ENCODE data around the gene ATP9B. TPM values are rescaled to one million over a fixed set of nuclear protein-coding genes. Genes with fewer than 3 reads are reported as not detected.

Gene ATP9B
- total RNA-seq, 1 donor from 2014 or later, result 12.6 TPM

- Mint-ChIP-seq H3K9me3 (ENCODE audit: unreplicated experiment) (no peaks in the 10 kb centered on the region), H3K4me3 (ENCODE audit: unreplicated experiment) (no peak overlapping the region), H3K4me1 (ENCODE audit: low read depth, unreplicated experiment) (no peaks in the 10 kb centered on the region), H3K27ac (ENCODE audit: unreplicated experiment) (peak overlapping the region; percentile 43), H3K27me3 (ENCODE audit: low read depth, unreplicated experiment) (no peaks in the 10 kb centered on the region), H3K36me3 (ENCODE audit: low read depth, unreplicated experiment) (peaks cover 1% of the 10 kb centered on the region)
- no peak overlapping the region for H3K27ac ChIP-seq (ENCODE audit: low read depth, low read length)
- H3K27me3 ChIP-seq (ENCODE audit: insufficient read depth, low read length), result no peaks in the 10 kb centered on the region
- H3K9me3 ChIP-seq (ENCODE audit: insufficient read depth, low read depth, low read length), result no peaks in the 10 kb centered on the region
- FAIRE-seq (no peak), DNase-seq (ENCODE audit: low read depth) (no peak)
- H4K20me1 ChIP-seq (ENCODE audit: insufficient read depth, low read length), result no peaks in the 10 kb centered on the region
- H3K4me1 ChIP-seq (ENCODE audit: insufficient read depth, low read length), result no peaks in the 10 kb centered on the region
- H3K36me3 ChIP-seq (ENCODE audit: insufficient read depth, low read length), result no peaks in the 10 kb centered on the region
- no peaks in the 10 kb centered on the region for H3K79me2 ChIP-seq (ENCODE audit: insufficient read depth, low read length)
- H2AFZ ChIP-seq (ENCODE audit: low read depth, low read length), result no peak overlapping the region
- H3K9ac ChIP-seq (ENCODE audit: low read length), result no peak overlapping the region
- TF ChIP-seq CTCF (IDR thresholded peaks at IDR 0.05; ENCODE audit: insufficient read depth, low read depth, low read length) (no peak), EZH2 (IDR thresholded peaks at IDR 0.05; ENCODE audit: insufficient read depth, low read length) (no peak)
- no peak overlapping the region for H3K4me2 ChIP-seq (ENCODE audit: low read length)
- H3K4me3 ChIP-seq (ENCODE audit: insufficient read depth, low read depth, low read length), result no peak overlapping the region
Observed at GRCh38 chr18:79217979-79218604, 148.9 kb downstream of the ATP9B start.

- Histone ChIP-seq H3K9ac (ENCODE audit: low read length) (no peak overlapping the region), H4K20me1 (ENCODE audit: insufficient read depth, low read length) (no peaks in the 10 kb centered on the region), H3K4me2 (ENCODE audit: low read length) (no peak overlapping the region), H3K27me3 (ENCODE audit: insufficient read depth, low read length) (no peaks in the 10 kb centered on the region), H3K79me2 (ENCODE audit: insufficient read depth, low read length) (no peaks in the 10 kb centered on the region), H3K4me3 (ENCODE audit: insufficient read depth, low read depth, low read length) (no peak overlapping the region), H2AFZ (ENCODE audit: low read depth, low read length) (no peak overlapping the region), H3K4me1 (ENCODE audit: insufficient read depth, low read length) (no peaks in the 10 kb centered on the region), H3K9me3 (ENCODE audit: insufficient read depth, low read depth, low read length) (no peaks in the 10 kb centered on the region), H3K36me3 (ENCODE audit: insufficient read depth, low read length) (no peaks in the 10 kb centered on the region), H3K27ac (ENCODE audit: low read depth, low read length) (no peak overlapping the region)
- H3K27ac Mint-ChIP-seq (ENCODE audit: unreplicated experiment), result peak overlapping the region; percentile 43
- H3K36me3 Mint-ChIP-seq (ENCODE audit: low read depth, unreplicated experiment), result peaks cover 1% of the 10 kb centered on the region
- no peak for TF ChIP-seq EZH2 (IDR thresholded peaks at IDR 0.05; ENCODE audit: insufficient read depth, low read length)
- TF ChIP-seq CTCF (IDR thresholded peaks at IDR 0.05; ENCODE audit: insufficient read depth, low read depth, low read length), result no peak
- no peaks in the 10 kb centered on the region for H3K9me3 Mint-ChIP-seq (ENCODE audit: unreplicated experiment)
- no peak overlapping the region for H3K4me3 Mint-ChIP-seq (ENCODE audit: unreplicated experiment)
- no peaks in the 10 kb centered on the region for H3K27me3 Mint-ChIP-seq (ENCODE audit: low read depth, unreplicated experiment)
- H3K4me1 Mint-ChIP-seq (ENCODE audit: low read depth, unreplicated experiment), result no peaks in the 10 kb centered on the region
- FAIRE-seq (no peak), DNase-seq (ENCODE audit: low read depth) (no peak)
Observed at GRCh38 chr18:79218605-79219190, 149.5 kb downstream of the ATP9B start.

- no peak overlapping the region for H3K4me3 ChIP-seq (ENCODE audit: insufficient read depth, low read depth, low read length)
- TF ChIP-seq EZH2 (IDR thresholded peaks at IDR 0.05; ENCODE audit: insufficient read depth, low read length) (no peak), CTCF (IDR thresholded peaks at IDR 0.05; ENCODE audit: insufficient read depth, low read depth, low read length) (no peak)
- no peaks in the 10 kb centered on the region for H3K9me3 ChIP-seq (ENCODE audit: insufficient read depth, low read depth, low read length)
- H3K27me3 ChIP-seq (ENCODE audit: insufficient read depth, low read length), result no peaks in the 10 kb centered on the region
- H3K79me2 ChIP-seq (ENCODE audit: insufficient read depth, low read length), result no peaks in the 10 kb centered on the region
- no peak overlapping the region for H3K4me2 ChIP-seq (ENCODE audit: low read length)
- H3K27ac ChIP-seq (ENCODE audit: low read depth, low read length), result no peak overlapping the region
- no peaks in the 10 kb centered on the region for H3K27me3 Mint-ChIP-seq (ENCODE audit: low read depth, unreplicated experiment)
- H2AFZ ChIP-seq (ENCODE audit: low read depth, low read length), result no peak overlapping the region
- no peaks in the 10 kb centered on the region for H3K9me3 Mint-ChIP-seq (ENCODE audit: unreplicated experiment)
- H3K4me1 ChIP-seq (ENCODE audit: insufficient read depth, low read length), result no peaks in the 10 kb centered on the region
- H3K36me3 Mint-ChIP-seq (ENCODE audit: low read depth, unreplicated experiment), result peaks cover 5% of the 10 kb centered on the region
- H3K9ac ChIP-seq (ENCODE audit: low read length), result no peak overlapping the region
- no peak overlapping the region for H3K27ac Mint-ChIP-seq (ENCODE audit: unreplicated experiment)
- no peaks in the 10 kb centered on the region for H3K36me3 ChIP-seq (ENCODE audit: insufficient read depth, low read length)
- H3K4me3 Mint-ChIP-seq (ENCODE audit: unreplicated experiment), result no peak overlapping the region
- peaks cover 2% of the 10 kb centered on the region for H3K4me1 Mint-ChIP-seq (ENCODE audit: low read depth, unreplicated experiment)
- FAIRE-seq (no peak), DNase-seq (ENCODE audit: low read depth) (no peak)
- H4K20me1 ChIP-seq (ENCODE audit: insufficient read depth, low read length), result no peaks in the 10 kb centered on the region
Observed at GRCh38 chr18:79221136-79221535, 151.9 kb downstream of the ATP9B start.

Measured in astrocyte (in vitro differentiated cells and primary cell).